H1 (cell line): ENCODE measurements around the gene MRAP. TPM values are rescaled to one million over a fixed set of nuclear protein-coding genes. Genes with fewer than 3 reads are reported as not detected.

Experiments used
- CTCF ChIA-PET: fragments of 300-600 bp; sonication (Branson Sonifier 250); formaldehyde crosslinking; loops from one replicate; lab custom pipeline; 2021; ENCODE audit not compliant: partially characterized antibody; lab: Charles Lee
- POLR2A ChIA-PET: fragments of 300-600 bp; sonication (Branson Sonifier 250); formaldehyde crosslinking; loops from one replicate; lab custom pipeline; 2021; ENCODE audit warnings: inconsistent platforms; ENCODE audit not compliant: partially characterized antibody; lab: Charles Lee
- DNase-seq, 2 experiments: peaks; one replicate each; pipeline versions ENCODE4 v3.0.0 to v3.0.0-alpha.2; 2010 to 2022; ENCODE audit warnings: low spot score in 2 of 2, low read depth in 1 of 2, mixed read lengths in 1 of 2
- FAIRE-seq: peaks from 2 replicates; lab custom pipeline; 2011; peaks lifted over from hg19 to GRCh38; lab: Jason Lieb, UNC
- H2AFZ ChIP-seq: 2 replicates; pipeline ENCODE4 v1.8.1; 2012; ENCODE audit warnings: low read length, inconsistent platforms
- H2AK5ac ChIP-seq: 2 replicates; pipeline ENCODE4 v1.6.1; 2013; ENCODE audit warnings: low read depth, low read length
- H2BK120ac ChIP-seq: replicated peaks from 2 replicates; pipeline ENCODE3; 2013; ENCODE audit warnings: low read depth, low read length, inconsistent platforms
- H2BK12ac ChIP-seq: 2 replicates; pipeline ENCODE4 v1.6.1; 2013; ENCODE audit warnings: low read depth, low read length
- H2BK15ac ChIP-seq: 2 replicates; pipeline ENCODE4 v1.6.1; 2013; ENCODE audit warnings: low read length
- H2BK20ac ChIP-seq: 2 replicates; pipeline ENCODE4 v1.6.1; 2013; ENCODE audit warnings: low read length
- H2BK5ac ChIP-seq: 2 replicates; pipeline ENCODE4 v1.6.1; 2013; ENCODE audit warnings: low read depth, low read length
- H3K14ac ChIP-seq: 2 replicates; pipeline ENCODE4 v1.6.1; 2013; ENCODE audit warnings: inconsistent platforms; ENCODE audit not compliant: insufficient read length
- H3K18ac ChIP-seq: 2 replicates; pipeline ENCODE4 v1.6.1; 2013; ENCODE audit warnings: low read length; ENCODE audit errors: extremely low read depth
- H3K23ac ChIP-seq: 2 replicates; pipeline ENCODE4 v1.6.1; 2013; ENCODE audit warnings: inconsistent platforms; ENCODE audit not compliant: insufficient read length
- H3K23me2 ChIP-seq: 2 replicates; pipeline ENCODE4 v1.6.1; 2013; ENCODE audit warnings: low read depth, low read length
- H3K27ac ChIP-seq: 2 replicates; pipeline ENCODE4 v1.6.1; 2011; ENCODE audit warnings: low read depth, low read length, inconsistent platforms
- H3K27me3 ChIP-seq, 4 experiments: replicated peaks in 1 of 4; 1 replicate in 1 of 4; 2 replicates in 3 of 4; pipeline versions ENCODE4 v1.6.1 to v1.8.1; 2011 to 2013; ENCODE audit warnings: low read length in 3 of 4, mild to moderate bottlenecking in 3 of 4, inconsistent platforms in 2 of 4, mixed read lengths in 2 of 4, moderate library complexity in 1 of 4; ENCODE audit not compliant: control insufficient read depth in 3 of 4, insufficient read depth in 3 of 4; ENCODE audit errors: extremely low read depth in 1 of 4
- H3K36me3 ChIP-seq, 4 experiments: 2 replicates each; pipeline versions ENCODE4 v1.6.1 to v1.8.1; 2011 to 2013; ENCODE audit warnings: mild to moderate bottlenecking in 4 of 4, low read length in 3 of 4, moderate library complexity in 2 of 4, control low read depth in 1 of 4, inconsistent platforms in 1 of 4; ENCODE audit not compliant: insufficient read depth in 4 of 4, control insufficient read depth in 2 of 4
- H3K4ac ChIP-seq: replicated peaks from 2 replicates; pipeline ENCODE3; 2013; ENCODE audit warnings: low read length, low read depth, mixed read lengths, inconsistent platforms; ENCODE audit not compliant: insufficient read length
- H3K4me1 ChIP-seq, 4 experiments: replicated peaks in 1 of 4; 1 replicate in 1 of 4; 2 replicates in 3 of 4; pipeline versions ENCODE4 v1.6.1 to v1.8.1; 2011 to 2013; ENCODE audit warnings: low read length in 3 of 4, inconsistent platforms in 2 of 4, mixed read lengths in 1 of 4; ENCODE audit not compliant: insufficient read depth in 4 of 4, control insufficient read depth in 3 of 4
- H3K4me2 ChIP-seq, 2 experiments: 2 replicates each; pipeline versions ENCODE4 v1.6.1 to v1.8.1; 2011 to 2013; ENCODE audit warnings: low read depth in 2 of 2, low read length in 2 of 2, control low read depth in 1 of 2, inconsistent platforms in 1 of 2, mild to moderate bottlenecking in 1 of 2; ENCODE audit not compliant: insufficient read depth in 1 of 2
- H3K4me3 ChIP-seq, 4 experiments: fragments of 200-600, 300-600 bp in 1 of 4; sonication (generic), shearing (Covaris generic), sonication (Bioruptor Twin) in 1 of 4; 2 replicates each; pipeline versions ENCODE4 v1.5.1 to v1.8.1; 2011 to 2016; ENCODE audit warnings: low read length in 4 of 4, low read depth in 3 of 4, control low read depth in 2 of 4, inconsistent platforms in 2 of 4, mild to moderate bottlenecking in 2 of 4, mixed read lengths in 1 of 4, moderate library complexity in 1 of 4; ENCODE audit not compliant: insufficient read depth in 2 of 4; ENCODE audit errors: extremely low read depth in 1 of 4
- H3K56ac ChIP-seq: replicated peaks from 2 replicates; pipeline ENCODE3; 2013; ENCODE audit warnings: low read depth, mild to moderate bottlenecking, mixed read lengths, low read length, inconsistent platforms; ENCODE audit not compliant: insufficient read length
- H3K79me1 ChIP-seq: 2 replicates; pipeline ENCODE4 v1.6.1; 2013; ENCODE audit warnings: low read depth, low read length, control low read depth
- H3K79me2 ChIP-seq, 2 experiments: 2 replicates each; pipeline versions ENCODE4 v1.6.1 to v1.8.1; 2012 to 2013; ENCODE audit warnings: low read length in 2 of 2, mild to moderate bottlenecking in 2 of 2, inconsistent platforms in 1 of 2; ENCODE audit not compliant: insufficient read depth in 2 of 2, control insufficient read depth in 1 of 2
- H3K9ac ChIP-seq, 4 experiments: replicated peaks in 1 of 4; 1 replicate in 1 of 4; 2 replicates in 3 of 4; pipeline versions ENCODE4 v1.6.1 to v1.8.1; 2011 to 2013; ENCODE audit warnings: low read depth in 3 of 4, low read length in 3 of 4, control low read depth in 2 of 4, mild to moderate bottlenecking in 2 of 4, moderate library complexity in 2 of 4, inconsistent platforms in 1 of 4; ENCODE audit errors: extremely low read depth in 1 of 4
- H3K9me3 ChIP-seq, 2 experiments: 2 replicates each; pipeline versions ENCODE4 v1.6.1 to v1.8.1; 2012 to 2013; ENCODE audit warnings: mild to moderate bottlenecking in 2 of 2, moderate library complexity in 2 of 2, control low read depth in 1 of 2, inconsistent platforms in 1 of 2, low read depth in 1 of 2, low read length in 1 of 2, mixed read lengths in 1 of 2; ENCODE audit not compliant: insufficient read depth in 2 of 2
- H4K20me1 ChIP-seq, 2 experiments: replicated peaks in 1 of 2; 2 replicates each; pipeline versions ENCODE3 to v1.8.1; 2011 to 2013; ENCODE audit warnings: inconsistent platforms in 2 of 2, low read length in 2 of 2, mild to moderate bottlenecking in 1 of 2; ENCODE audit not compliant: insufficient read depth in 2 of 2, control insufficient read depth in 1 of 2
- H4K5ac ChIP-seq: 2 replicates; pipeline ENCODE4 v1.6.1; 2013; ENCODE audit warnings: low read length, low read depth, mixed read lengths, inconsistent platforms; ENCODE audit not compliant: insufficient read length
- H4K8ac ChIP-seq: 2 replicates; pipeline ENCODE4 v1.8.0; 2013; ENCODE audit warnings: mild to moderate bottlenecking, moderate library complexity, low read length, inconsistent platforms; ENCODE audit not compliant: insufficient read depth; ENCODE audit errors: extremely low read depth
- H4K91ac ChIP-seq: replicated peaks from 2 replicates; pipeline ENCODE3; 2013; ENCODE audit warnings: low read length, mixed read lengths, inconsistent platforms; ENCODE audit not compliant: insufficient read length
- BACH1 ChIP-seq: IDR thresholded peaks from 2 replicates; pipeline ENCODE4 v1.6.1; 2012; ENCODE audit warnings: low read length, improper control_type of control experiment
- CBX8 ChIP-seq: fragments of 300-800, 300-1000 bp; sonication (generic); IDR thresholded peaks from 2 replicates; pipeline ENCODE4 v1.7.1; 2016; ENCODE audit warnings: low read depth, low read length, borderline replicate concordance
- CHD2 ChIP-seq: IDR thresholded peaks from 2 replicates; pipeline ENCODE4 v1.6.1; 2012; ENCODE audit warnings: low read length, improper control_type of control experiment
- EGR1 ChIP-seq: IDR thresholded peaks from 2 replicates; pipeline ENCODE4 v1.6.1; 2011; ENCODE audit warnings: low read depth, low read length, borderline replicate concordance
- HDAC2 ChIP-seq, 2 experiments: fragments of 300-600 bp in 1 of 2; sonication (generic) in 1 of 2; IDR thresholded peaks; 2 replicates each; pipeline ENCODE4 v1.6.1; 2011 to 2012; ENCODE audit warnings: low read depth in 2 of 2, low read length in 2 of 2, mild to moderate bottlenecking in 2 of 2, moderate library complexity in 2 of 2, borderline replicate concordance in 1 of 2, inconsistent platforms in 1 of 2
- MAFK ChIP-seq: IDR thresholded peaks from 2 replicates; pipeline ENCODE4 v1.6.1; 2012; ENCODE audit warnings: low read depth, mild to moderate bottlenecking, improper control_type of control experiment, low read length
- NANOG ChIP-seq: IDR thresholded peaks from 2 replicates; pipeline ENCODE4 v1.6.1; 2011; ENCODE audit warnings: low read length, low read depth, mild to moderate bottlenecking, inconsistent platforms; ENCODE audit not compliant: insufficient read depth, poor library complexity, severe bottlenecking
- RAD21 ChIP-seq, 2 experiments: IDR thresholded peaks in 1 of 2; conservative IDR thresholded peaks in 1 of 2; 2 replicates each; pipeline ENCODE4 v1.6.1; 2011; ENCODE audit warnings: low read depth in 2 of 2, low read length in 2 of 2, improper control_type of control experiment in 1 of 2, inconsistent platforms in 1 of 2, mild to moderate bottlenecking in 1 of 2, moderate library complexity in 1 of 2
- RBBP5 ChIP-seq: IDR thresholded peaks from 2 replicates; pipeline ENCODE4 v1.7.1; 2012; ENCODE audit warnings: low read depth, mild to moderate bottlenecking, inconsistent platforms, low read length, moderate library complexity, borderline replicate concordance
- RFX5 ChIP-seq: IDR thresholded peaks from 2 replicates; pipeline ENCODE4 v1.6.1; 2011; ENCODE audit warnings: low read depth, low read length, improper control_type of control experiment, borderline replicate concordance
- SIRT6 ChIP-seq: IDR thresholded peaks from one replicate; pipeline ENCODE4 v1.7.1; 2012; ENCODE audit warnings: low read length, inconsistent platforms
- SP2 ChIP-seq: IDR thresholded peaks from 2 replicates; pipeline ENCODE4 v1.6.1; 2012; ENCODE audit warnings: mild to moderate bottlenecking, low read length, inconsistent platforms
- TCF12 ChIP-seq: IDR thresholded peaks from 2 replicates; pipeline ENCODE4 v1.6.1; 2011; ENCODE audit warnings: low read depth, mild to moderate bottlenecking, low read length
- WGBS, 2 experiments: shearing (Covaris generic) in 1 of 2; methylation state at CpG; one replicate each; pipeline versions ENCODE4 v1.1.6 to v1.1.7; 2013 to 2015; ENCODE audit warnings: low lambda C conversion rate in 2 of 2, mixed read lengths in 2 of 2, inconsistent platforms in 1 of 2, low coverage in 1 of 2, missing lambda C conversion rate in 1 of 2; ENCODE audit not compliant: insufficient replicate concordance in 2 of 2, insufficient coverage in 1 of 2, insufficient read length in 1 of 2; ENCODE audit errors: extremely low coverage in 1 of 2, missing lambda C conversion rate in 1 of 2; 5-methylcytosine and 5-hydroxymethylcytosine counted together
- polyA plus RNA-seq, 7 experiments: library from polyadenylated mRNA; depleted of rRNA in 3 of 7; stranded (reverse) in 5 of 7; unstranded in 2 of 7; fragments of >200 nt in 5 of 7; fragments of 200-250 nt in 2 of 7; gene quantifications; 1 replicate in 5 of 7; 2 replicates in 1 of 7; 4 replicates in 1 of 7; pipeline versions ENCODE4 v1.2.1 to v1.2.3, GENCODE V29; 2011 to 2013; ENCODE audit warnings: missing spikeins in 2 of 7, mixed read lengths in 2 of 7
- total RNA-seq: library from RNA; stranded (reverse); fragmentation: NEBNext Ultra II Directional; extraction: Animal tissue kit (Norgen Biotek cat#: 25700); gene quantifications from 2 replicates; pipeline ENCODE4 v1.2.1, GENCODE V29; 2021
- TF ChIP-seq, protein P1 (sequence below): IDR thresholded peaks from 2 replicates; pipeline ENCODE4 v1.6.1; 2012; ENCODE audit warnings: inconsistent platforms

The MRAP gene
- total and polyA plus RNA-seq, 2 of the 8 experiments (the other 6 are each of a cell fraction or from before 2014, with no cell fraction given) = not detected

GRCh38 chr21:32297449-32297848 is 1.2 kb upstream of the MRAP start:
- Histone ChIP-seq H3K14ac (no peak overlapping the region), H3K9me3 (peaks cover 0 to 3% of the 10 kb centered on the region in 2 experiments; a peak in 1 of 4 replicates), H3K23ac (no peak overlapping the region), H2AFZ (no peak overlapping the region), H3K27ac (no peak overlapping the region), H3K4me1 (no peaks in the 10 kb centered on the region), H3K9ac (no peak overlapping the region), H3K18ac (no peak overlapping the region), H4K5ac (no peak overlapping the region), H4K20me1 (peaks cover 0 to 6% of the 10 kb centered on the region in 2 experiments), H3K79me1 (no peaks in the 10 kb centered on the region), H3K4me3 (no peak overlapping the region), H2AK5ac (no peak overlapping the region), H3K4ac (no peak overlapping the region), H2BK5ac (no peak overlapping the region), H4K91ac (no peak overlapping the region), H2BK120ac (no peak overlapping the region), H3K56ac (no peak overlapping the region), H2BK12ac (no peak overlapping the region), H3K79me2 (no peaks in the 10 kb centered on the region), H3K23me2 (no peaks in the 10 kb centered on the region; the same call in 1 of the 2 replicates), H3K4me2 (no peak overlapping the region), H4K8ac (no peak overlapping the region), H3K36me3 (peaks cover 0 to 3% (median 0%) of the 10 kb centered on the region in 4 experiments; a peak in 1 of 8 replicates), H2BK20ac (no peak overlapping the region), H3K27me3 (no peaks in the 10 kb centered on the region), H2BK15ac (no peak overlapping the region)
- POLR2A ChIA-PET = no interaction called here
- WGBS, 2 experiments = 88% methylated on average over 7 of the region's 7 CpGs; no CpG with 5 or more reads in 1 of the 2 experiments
- FAIRE-seq = no peak
- CTCF ChIA-PET = no interaction called here
- DNase-seq = no peak
- TF ChIP-seq MAFK (no peak), EGR1 (no peak), NANOG (no peak), CBX8 (no peak), RAD21 (IDR thresholded peaks at IDR 0.05 in 1 of 2, conservative IDR thresholded peaks at IDR 0.05 in 1 of 2; ENCODE audit: low read depth in 2 of 2, low read length in 2 of 2) (no peak), SIRT6 (no peak), SP2 (no peak), BACH1 (no peak), HDAC2 (IDR thresholded peaks at IDR 0.05; ENCODE audit: borderline replicate concordance in 1 of 2, low read depth in 2 of 2, low read length in 2 of 2) (no peak), RBBP5 (no peak), RFX5 (no peak), CHD2 (no peak), TCF12 (no peak)
- TF ChIP-seq, protein P1, sequence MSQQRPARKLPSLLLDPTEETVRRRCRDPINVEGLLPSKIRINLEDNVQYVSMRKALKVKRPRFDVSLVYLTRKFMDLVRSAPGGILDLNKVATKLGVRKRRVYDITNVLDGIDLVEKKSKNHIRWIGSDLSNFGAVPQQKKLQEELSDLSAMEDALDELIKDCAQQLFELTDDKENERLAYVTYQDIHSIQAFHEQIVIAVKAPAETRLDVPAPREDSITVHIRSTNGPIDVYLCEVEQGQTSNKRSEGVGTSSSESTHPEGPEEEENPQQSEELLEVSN = no peak
